ENCODE results near the gene SF3A2. TPM values are rescaled to one million over a fixed set of nuclear protein-coding genes. Genes with fewer than 3 reads are reported as not detected.

Gene SF3A2
- total RNA-seq, 2 experiments from 2014 or later, result 123 to 134 TPM

- ChIA-PET CTCF (no interaction called here), POLR2A (no interaction called here)
- intact Hi-C loops (cut with micrococcal nuclease), result no loop called here
- peaks cover 31% of the 10 kb centered on the region for H3K36me3 Mint-ChIP-seq
- no peak overlapping the region for H3K4me3 Mint-ChIP-seq
- no peak for DNase-seq
- H3K27ac Mint-ChIP-seq, result no peak overlapping the region
- H3K9me3 Mint-ChIP-seq, result no peaks in the 10 kb centered on the region
- no peaks in the 10 kb centered on the region for H3K4me1 Mint-ChIP-seq (ENCODE audit: low read depth)
- H3K27me3 Mint-ChIP-seq, result no peaks in the 10 kb centered on the region
Measured at GRCh38 chr19:2223959-2224358, 12.7 kb upstream of the SF3A2 start.

DNA sequence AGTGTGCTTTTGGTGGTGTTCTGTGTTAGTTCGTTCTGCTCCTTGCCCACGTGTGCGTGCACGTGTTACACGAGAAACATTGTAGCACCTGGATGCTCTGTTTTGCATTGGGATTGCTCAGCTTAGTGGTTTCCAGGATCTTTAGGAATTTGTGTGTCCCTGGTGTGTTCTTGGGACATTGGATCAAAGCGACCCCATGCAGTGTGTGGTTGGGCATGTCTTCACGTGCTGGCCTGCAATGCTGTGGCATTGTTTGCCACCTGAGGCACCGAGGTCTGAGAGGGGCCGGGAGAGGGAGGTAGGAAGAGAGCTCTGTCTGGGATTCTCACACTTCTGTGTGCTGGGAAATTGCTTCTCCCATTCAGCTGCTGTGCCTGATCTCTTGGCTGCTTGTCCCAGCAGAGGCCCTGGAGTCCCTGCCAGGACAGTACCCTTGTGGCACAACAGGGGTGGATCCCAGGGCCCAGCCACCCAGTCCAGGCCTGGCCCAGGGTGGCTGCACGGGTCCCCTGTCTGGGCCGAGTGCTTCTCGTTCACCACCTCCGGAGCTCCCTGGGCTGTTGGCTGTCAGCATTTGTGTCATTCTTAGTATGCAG, 11.8 kb upstream of the SF3A2 start:
- Mint-ChIP-seq H3K9me3 (no peaks in the 10 kb centered on the region), H3K4me3 (no peak overlapping the region), H3K27ac (no peak overlapping the region), H3K4me1 (ENCODE audit: low read depth) (no peaks in the 10 kb centered on the region), H3K36me3 (peaks cover 33% of the 10 kb centered on the region), H3K27me3 (no peaks in the 10 kb centered on the region)
- intact Hi-C loops (cut with micrococcal nuclease), result no loop called here
- DNase-seq, result no peak
- CTCF ChIA-PET, result interaction anchor here (1.8 kb wide), 1 partner anchor 69 kb away, joined by 4 read pairs; no protein-coding TSS in a partner anchor
- POLR2A ChIA-PET, result no interaction called here

DNA sequence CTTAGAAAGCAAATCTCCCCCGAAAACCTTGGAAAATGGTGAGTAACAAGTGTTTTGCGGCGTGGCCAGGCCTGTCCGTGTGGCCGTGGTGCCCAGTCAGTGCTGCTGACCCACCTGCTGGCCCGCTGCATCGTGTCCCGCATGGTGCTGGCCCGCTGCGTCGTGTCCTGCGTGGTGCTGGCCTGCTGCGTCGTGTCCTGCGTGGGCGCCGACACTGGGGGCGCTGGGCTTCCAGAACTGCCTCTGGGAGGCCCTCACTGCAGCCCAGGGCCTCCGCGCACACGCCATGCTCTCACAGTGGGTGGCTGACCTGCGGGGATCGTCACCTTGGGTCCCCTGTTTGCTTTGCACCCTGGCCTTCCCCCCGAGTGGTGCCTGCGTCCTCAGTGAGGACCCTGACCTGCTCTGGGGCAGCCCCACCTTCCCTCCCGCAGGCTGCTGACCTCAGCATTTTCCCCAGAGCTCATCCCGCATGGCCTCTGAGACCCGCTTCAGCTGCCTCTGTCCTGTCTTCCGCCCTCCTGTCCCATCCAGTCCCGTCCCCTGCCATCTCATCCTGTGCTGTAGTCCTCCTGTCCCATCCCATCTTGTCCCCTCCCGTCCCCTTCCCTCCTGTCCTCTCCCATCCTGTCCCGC, 11.1 kb upstream of the SF3A2 start:
- ChIA-PET CTCF (interaction anchor here (1.8 kb wide), 1 partner anchor 70 kb away, joined by 4 read pairs; no protein-coding TSS in a partner anchor), POLR2A (no interaction called here)
- Mint-ChIP-seq H3K4me3 (no peak overlapping the region), H3K36me3 (peaks cover 36% of the 10 kb centered on the region), H3K9me3 (no peaks in the 10 kb centered on the region), H3K4me1 (ENCODE audit: low read depth) (no peaks in the 10 kb centered on the region), H3K27ac (no peak overlapping the region), H3K27me3 (no peaks in the 10 kb centered on the region)
- intact Hi-C loops (cut with micrococcal nuclease), result no loop called here
- no peak for DNase-seq

GRCh38 chr19:2226051-2226839, 10.4 kb upstream of the SF3A2 start:
- Mint-ChIP-seq H3K4me1 (ENCODE audit: low read depth) (no peaks in the 10 kb centered on the region), H3K9me3 (no peaks in the 10 kb centered on the region), H3K36me3 (peaks cover 33% of the 10 kb centered on the region), H3K4me3 (no peak overlapping the region), H3K27ac (no peak overlapping the region), H3K27me3 (no peaks in the 10 kb centered on the region)
- intact Hi-C loops (cut with micrococcal nuclease), result no loop called here
- DNase-seq, result no peak
- CTCF ChIA-PET, result interaction anchor here (1.8 kb wide), 1 partner anchor 70 kb away, joined by 4 read pairs; no protein-coding TSS in a partner anchor
- POLR2A ChIA-PET, result interaction anchor here (0.9 kb wide), 1 partner anchor 10 kb away, joined by 3 read pairs; the partner anchor contains the start of gene PLEKHJ1

DNA sequence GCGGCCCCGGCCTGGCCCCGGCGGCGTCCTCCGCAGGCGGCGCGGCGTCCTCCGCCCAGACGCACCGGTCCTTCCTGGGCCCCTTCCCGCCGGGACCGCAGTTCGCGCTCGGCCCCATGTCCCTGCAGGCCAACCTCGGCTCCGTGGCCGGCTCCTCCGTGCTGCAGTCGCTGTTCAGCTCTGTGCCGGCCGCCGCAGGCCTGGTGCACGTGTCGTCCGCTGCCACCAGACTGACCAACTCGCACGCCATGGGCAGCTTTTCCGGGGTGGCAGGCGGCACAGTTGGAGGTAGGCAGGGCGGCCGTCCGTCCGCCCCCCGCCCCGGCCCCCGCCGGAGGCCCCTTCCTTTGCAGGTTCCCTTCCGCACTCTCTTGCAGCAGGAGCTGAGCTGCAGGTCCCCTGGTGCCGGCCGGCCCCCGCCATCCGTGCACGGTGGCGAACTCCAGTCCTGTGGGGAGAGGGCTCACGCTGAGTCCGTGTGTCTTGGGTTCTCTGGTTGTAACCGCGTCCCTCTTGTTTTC, 9.7 kb upstream of the SF3A2 start:
- POLR2A ChIA-PET, result interaction anchor here (0.9 kb wide), 1 partner anchor 9 kb away, joined by 3 read pairs; the partner anchor contains the start of gene PLEKHJ1
- no peak overlapping the region for H3K27ac Mint-ChIP-seq

DNA sequence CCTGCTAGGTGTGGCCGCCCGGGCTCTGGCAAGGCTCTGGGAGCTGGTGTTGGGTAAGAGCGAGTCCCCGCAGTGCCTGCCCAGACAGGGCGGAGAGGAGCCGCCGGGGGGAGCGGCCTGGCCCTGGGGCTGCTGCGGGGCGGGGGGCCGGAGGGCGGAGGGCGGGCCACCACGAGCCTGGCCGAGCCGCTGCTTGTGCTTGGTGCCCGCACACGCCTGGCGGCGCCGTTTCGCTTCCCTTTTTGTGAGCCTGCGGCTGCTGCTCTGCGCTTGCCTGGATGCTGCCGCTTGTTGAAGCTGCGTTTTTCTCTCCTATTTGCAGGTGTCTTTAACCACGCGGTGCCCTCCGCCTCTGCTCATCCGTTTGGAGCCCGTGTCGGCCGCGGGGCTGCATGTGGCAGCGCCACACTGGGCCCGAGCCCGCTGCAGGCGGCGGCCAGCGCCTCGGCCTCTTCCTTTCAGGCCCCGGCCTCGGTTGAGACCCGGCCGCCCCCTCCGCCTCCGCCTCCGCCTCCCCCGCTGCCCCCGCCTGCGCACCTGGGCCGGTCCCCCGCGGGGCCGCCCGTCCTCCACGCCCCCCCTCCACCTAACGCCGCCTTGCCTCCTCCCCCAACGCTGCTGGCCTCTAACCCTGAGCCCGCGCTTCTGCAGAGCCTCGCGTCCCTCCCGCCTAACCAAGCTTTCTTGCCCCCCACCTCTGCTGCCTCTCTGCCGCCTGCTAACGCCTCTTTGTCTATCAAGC, 9.0 kb upstream of the SF3A2 start:
- ChIA-PET CTCF (no interaction called here), POLR2A (no interaction called here)
- Mint-ChIP-seq H3K9me3 (no peaks in the 10 kb centered on the region), H3K4me1 (ENCODE audit: low read depth) (peaks cover 4% of the 10 kb centered on the region), H3K27me3 (no peaks in the 10 kb centered on the region), H3K27ac (no peak overlapping the region), H3K4me3 (no peak overlapping the region), H3K36me3 (peaks cover 33% of the 10 kb centered on the region)
- no peak for DNase-seq
- intact Hi-C loops (cut with micrococcal nuclease), result no loop called here

More for the DNA sequence above, 9.7 kb upstream of the SF3A2 start:
- Mint-ChIP-seq H3K4me3 (no peak overlapping the region), H3K36me3 (peaks cover 33% of the 10 kb centered on the region), H3K9me3 (no peaks in the 10 kb centered on the region), H3K27me3 (no peaks in the 10 kb centered on the region), H3K4me1 (ENCODE audit: low read depth) (no peaks in the 10 kb centered on the region)
- intact Hi-C loops (cut with micrococcal nuclease), result no loop called here
- CTCF ChIA-PET, result no interaction called here
- DNase-seq, result no peak

GRCh38 chr19:2228157-2229030, 8.2 kb upstream of the SF3A2 start:
- intact Hi-C loops (cut with micrococcal nuclease), result no loop called here
- Mint-ChIP-seq H3K4me1 (ENCODE audit: low read depth) (peaks cover 5% of the 10 kb centered on the region), H3K4me3 (no peak overlapping the region), H3K27me3 (no peaks in the 10 kb centered on the region), H3K36me3 (peaks cover 36% of the 10 kb centered on the region), H3K27ac (no peak overlapping the region), H3K9me3 (no peaks in the 10 kb centered on the region)
- DNase-seq, result no peak
- ChIA-PET POLR2A (no interaction called here), CTCF (no interaction called here)

DNA sequence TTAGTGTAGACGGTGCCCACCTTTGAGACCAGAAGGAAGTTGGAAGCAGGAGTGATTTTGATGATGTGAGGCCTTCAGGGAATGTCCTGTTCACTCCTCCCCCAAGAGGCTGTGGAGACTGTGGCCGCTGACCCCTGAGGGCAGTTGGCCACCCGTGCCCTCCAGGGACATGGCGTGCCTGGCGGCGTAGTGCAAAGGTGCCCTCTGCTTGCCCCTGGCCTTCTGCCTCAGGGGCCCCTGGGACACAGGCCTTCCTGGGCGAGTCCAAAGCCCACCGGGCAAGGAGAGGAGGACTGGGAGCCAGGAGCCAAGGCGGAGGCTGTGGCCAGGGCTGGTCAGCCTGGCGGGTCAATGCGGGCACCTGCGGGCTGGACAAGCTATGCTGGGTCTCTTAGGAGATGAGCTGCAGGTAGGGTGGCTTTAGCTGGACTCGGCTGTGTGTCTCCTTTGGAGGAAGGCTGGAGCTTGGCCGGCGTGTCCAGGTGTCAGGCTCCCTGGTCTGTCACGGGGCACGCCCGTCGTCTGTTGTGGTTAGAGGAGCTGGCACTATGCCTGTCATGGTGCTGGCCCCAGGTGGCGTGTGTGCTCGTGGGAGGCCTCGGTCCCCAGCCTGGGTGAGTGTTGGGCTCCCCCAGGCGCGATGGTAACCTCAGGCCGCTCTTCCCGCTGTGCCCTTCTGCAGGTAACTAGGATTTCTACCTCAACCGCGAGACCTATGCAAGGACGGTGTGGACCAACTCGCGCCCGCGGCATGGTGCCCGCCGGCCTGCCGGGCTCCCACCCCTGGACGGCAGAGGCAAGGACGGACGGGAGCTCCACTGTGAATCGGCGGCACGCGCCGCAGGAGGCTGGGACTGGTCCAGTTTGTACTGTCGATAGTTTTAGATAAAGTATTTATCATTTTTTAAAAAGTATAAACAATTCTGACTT, 7.3 kb upstream of the SF3A2 start:
- POLR2A ChIA-PET, result no interaction called here
- CTCF ChIA-PET, result interaction anchor here (1.7 kb wide), 1 partner anchor 14 kb away, joined by 6 read pairs; no protein-coding TSS in a partner anchor
- H3K4me1 Mint-ChIP-seq (ENCODE audit: low read depth), result peaks cover 13% of the 10 kb centered on the region
- DNase-seq, result no peak
- intact Hi-C loops (cut with micrococcal nuclease), result no loop called here
- no peak overlapping the region for H3K27ac Mint-ChIP-seq
- H3K4me3 Mint-ChIP-seq, result no peak overlapping the region
- peaks cover 37% of the 10 kb centered on the region for H3K36me3 Mint-ChIP-seq
- H3K9me3 Mint-ChIP-seq, result no peaks in the 10 kb centered on the region
- H3K27me3 Mint-ChIP-seq, result no peaks in the 10 kb centered on the region

- no peak overlapping the region for H3K4me3 Mint-ChIP-seq
- no peak for DNase-seq
- H3K27ac Mint-ChIP-seq, result no peak overlapping the region
- H3K36me3 Mint-ChIP-seq, result peaks cover 32% of the 10 kb centered on the region
- CTCF ChIA-PET, result interaction anchor here (1.7 kb wide), 1 partner anchor 14 kb away, joined by 6 read pairs; no protein-coding TSS in a partner anchor
- intact Hi-C loops (cut with micrococcal nuclease), result no loop called here
- POLR2A ChIA-PET, result interaction anchor here (0.6 to 0.9 kb wide), 2 partner anchors 72 to 522 kb away, joined by 3 to 6 read pairs; no protein-coding TSS in a partner anchor
- H3K9me3 Mint-ChIP-seq, result no peaks in the 10 kb centered on the region
- peaks cover 19% of the 10 kb centered on the region for H3K4me1 Mint-ChIP-seq (ENCODE audit: low read depth)
- H3K27me3 Mint-ChIP-seq, result no peaks in the 10 kb centered on the region
Measured at GRCh38 chr19:2230033-2230531, 6.5 kb upstream of the SF3A2 start.

DNA sequence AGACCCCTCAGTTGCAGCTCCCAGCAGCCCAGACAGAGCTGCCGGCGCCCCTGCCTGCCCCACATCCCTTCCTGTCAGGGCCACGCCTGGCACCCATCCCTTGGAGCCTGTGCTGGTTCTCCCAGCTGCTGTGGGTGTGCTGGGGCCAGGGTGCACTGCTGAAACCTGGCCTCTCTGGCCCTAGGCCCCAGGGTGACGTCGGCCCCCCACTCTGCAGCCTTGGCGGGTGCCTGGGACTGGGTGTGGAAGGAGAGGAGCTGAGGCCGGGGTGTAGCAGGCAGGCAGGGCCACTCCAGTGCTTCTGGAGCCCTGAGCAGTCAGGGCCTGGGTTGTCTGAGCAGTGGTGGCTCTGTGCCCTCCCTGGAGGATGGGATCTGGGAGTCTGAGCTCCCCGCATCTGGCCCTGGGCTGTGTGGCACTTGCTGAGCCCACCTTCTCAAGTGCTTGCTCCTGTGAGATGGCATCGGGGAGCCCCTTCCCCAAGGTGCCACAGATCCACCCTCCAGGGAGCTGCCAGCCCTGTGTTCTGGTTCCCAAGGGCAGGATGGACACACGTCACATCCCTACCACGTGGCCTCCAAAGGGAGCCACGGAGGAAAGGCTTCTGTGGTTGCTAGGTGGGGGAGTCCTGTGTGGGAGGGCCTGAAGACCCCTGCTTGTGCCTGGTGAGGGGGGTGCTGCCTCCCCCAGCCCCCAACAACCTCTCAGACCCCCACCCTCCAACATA, 5.7 kb upstream of the SF3A2 start:
- intact Hi-C loops (cut with micrococcal nuclease), result no loop called here
- ChIA-PET POLR2A (interaction anchor here (0.5 to 0.9 kb wide), 4 partner anchors 54 to 521 kb away, joined by 3 to 6 read pairs (median 3); no protein-coding TSS in a partner anchor), CTCF (interaction anchor here (0.6 to 1.7 kb wide), 2 partner anchors 15 to 76 kb away, joined by 3 to 6 read pairs; no protein-coding TSS in a partner anchor)
- no peak for DNase-seq
- Mint-ChIP-seq H3K27ac (no peak overlapping the region), H3K4me1 (ENCODE audit: low read depth) (peaks cover 22% of the 10 kb centered on the region), H3K27me3 (no peaks in the 10 kb centered on the region), H3K4me3 (no peak overlapping the region), H3K9me3 (no peaks in the 10 kb centered on the region), H3K36me3 (peaks cover 27% of the 10 kb centered on the region)
